NCI-H2227 (cell line): ENCODE results near the gene TAS2R50.

ENCODE experiments used
- DNase-seq: peaks from one replicate; lab custom pipeline; 2025; ENCODE audit not compliant: unreplicated experiment; lab: John Stamatoyannopoulos, UW

The TAS2R50 gene

GRCh38 chr12:10956085-10956484 lies 30.6 kb downstream of the TAS2R50 start:
- no peak for DNase-seq

GRCh38 chr12:10952645-10953044 lies 34.1 kb downstream of the TAS2R50 start:
- no peak for DNase-seq

GRCh38 chr12:10943167-10943566 lies 43.5 kb downstream of the TAS2R50 start:
- DNase-seq = no peak

GRCh38 chr12:10941916-10942607 lies 44.6 kb downstream of the TAS2R50 start:
- DNase-seq = no peak

- DNase-seq = no peak
These were observed 45.3 kb downstream of the TAS2R50 start for GRCh38 chr12:10941369-10941768.

GRCh38 chr12:10940389-10940788 lies 46.3 kb downstream of the TAS2R50 start:
- DNase-seq = no peak

GRCh38 chr12:10939163-10939562 lies 47.5 kb downstream of the TAS2R50 start, which contains the start of gene TAS2R14:
TAS2R14 (minus strand) TSS chr12:10939263; CDS start chr12:10939207, 56 bp downstream.
- DNase-seq = no peak

GRCh38 chr12:10936506-10936905 lies 50.2 kb downstream of the TAS2R50 start:
- DNase-seq = no peak
